Measurements from ENCODE around the gene CASP10.

The CASP10 gene

DNA sequence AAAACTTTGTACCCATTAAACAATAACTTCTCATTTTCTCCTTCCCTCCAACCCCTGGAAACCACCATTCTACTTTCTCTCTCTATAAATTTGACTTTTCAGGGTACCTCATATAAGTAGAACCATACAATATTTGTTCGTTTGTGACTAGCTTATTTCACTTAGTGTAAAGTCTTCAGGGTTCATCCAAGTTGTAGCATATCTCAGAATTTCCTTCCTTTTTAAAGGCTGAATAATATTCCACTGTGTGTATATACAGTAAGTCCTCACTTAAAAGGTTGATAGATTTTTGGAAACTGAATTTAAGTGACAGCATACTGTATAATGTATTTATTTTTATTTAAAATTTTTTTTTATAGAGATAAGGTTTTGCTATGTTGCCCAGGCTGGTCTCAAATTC is 13.9 kb downstream of the CASP10 start:
- no peak for DNase-seq

DNA sequence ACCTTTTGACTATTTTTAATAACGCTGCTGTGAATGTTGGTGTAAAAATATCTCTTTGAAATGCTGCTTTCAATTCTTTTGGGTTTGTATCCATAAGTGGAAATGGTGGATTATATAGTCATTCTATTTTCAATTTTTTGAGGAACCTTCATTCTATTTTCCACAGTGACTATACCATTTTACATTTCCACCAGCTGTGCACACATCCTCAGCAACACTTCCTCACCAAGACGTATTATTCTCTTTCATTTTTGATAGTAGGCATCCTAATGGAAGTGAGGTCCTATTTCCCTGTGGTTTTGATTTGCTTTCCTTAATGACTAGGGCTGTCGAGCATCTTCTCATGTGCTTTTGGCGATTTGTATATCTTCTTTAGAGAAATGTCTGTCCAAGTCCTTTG is 14.8 kb downstream of the CASP10 start:
- DNase-seq, result no peak

DNA sequence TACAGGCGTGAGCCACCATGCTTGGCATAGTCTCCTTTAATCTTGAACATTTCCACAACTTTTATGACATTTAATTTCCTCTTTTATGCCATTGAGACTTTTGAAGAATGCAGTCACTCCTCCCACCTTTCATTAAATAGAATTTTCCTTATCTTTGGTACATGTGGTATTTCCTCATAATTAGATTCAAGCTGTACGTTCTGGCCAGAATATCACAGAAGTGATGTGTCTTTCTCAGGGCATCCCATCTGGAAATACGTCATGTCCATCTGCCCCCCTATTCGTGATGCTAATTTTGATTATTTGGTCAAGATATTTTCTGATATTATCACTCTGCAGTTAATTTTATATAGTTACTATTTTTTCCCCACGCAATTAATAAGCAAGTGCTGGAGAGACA is 16.9 kb downstream of the CASP10 start:
- no peak for DNase-seq

DNA sequence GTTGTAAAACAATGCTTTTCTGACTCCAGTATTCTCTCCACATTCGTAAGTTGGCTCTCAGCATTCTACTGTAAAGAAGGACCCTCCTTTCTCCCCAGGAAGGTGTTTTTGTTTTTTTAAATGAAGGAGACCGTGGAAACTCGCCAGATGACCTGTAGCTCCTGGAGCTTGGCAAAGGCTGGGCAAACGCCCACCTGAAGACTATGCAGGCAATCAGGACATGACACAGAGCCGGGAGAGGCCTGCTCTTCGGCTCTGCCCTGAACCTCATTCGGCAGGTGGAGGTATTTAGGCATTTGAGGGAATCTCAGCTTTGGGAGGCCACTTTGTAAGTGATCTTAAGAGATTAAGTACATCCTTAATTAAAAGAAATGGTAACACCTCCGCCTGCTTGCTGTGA is 17.4 kb downstream of the CASP10 start:
- no peak for DNase-seq

GRCh38 chr2:201201371-201201770 is 18.4 kb downstream of the CASP10 start:
- DNase-seq, result no peak

- DNase-seq, result no peak
Measured at GRCh38 chr2:201203916-201204654, 21.1 kb downstream of the CASP10 start.

DNA sequence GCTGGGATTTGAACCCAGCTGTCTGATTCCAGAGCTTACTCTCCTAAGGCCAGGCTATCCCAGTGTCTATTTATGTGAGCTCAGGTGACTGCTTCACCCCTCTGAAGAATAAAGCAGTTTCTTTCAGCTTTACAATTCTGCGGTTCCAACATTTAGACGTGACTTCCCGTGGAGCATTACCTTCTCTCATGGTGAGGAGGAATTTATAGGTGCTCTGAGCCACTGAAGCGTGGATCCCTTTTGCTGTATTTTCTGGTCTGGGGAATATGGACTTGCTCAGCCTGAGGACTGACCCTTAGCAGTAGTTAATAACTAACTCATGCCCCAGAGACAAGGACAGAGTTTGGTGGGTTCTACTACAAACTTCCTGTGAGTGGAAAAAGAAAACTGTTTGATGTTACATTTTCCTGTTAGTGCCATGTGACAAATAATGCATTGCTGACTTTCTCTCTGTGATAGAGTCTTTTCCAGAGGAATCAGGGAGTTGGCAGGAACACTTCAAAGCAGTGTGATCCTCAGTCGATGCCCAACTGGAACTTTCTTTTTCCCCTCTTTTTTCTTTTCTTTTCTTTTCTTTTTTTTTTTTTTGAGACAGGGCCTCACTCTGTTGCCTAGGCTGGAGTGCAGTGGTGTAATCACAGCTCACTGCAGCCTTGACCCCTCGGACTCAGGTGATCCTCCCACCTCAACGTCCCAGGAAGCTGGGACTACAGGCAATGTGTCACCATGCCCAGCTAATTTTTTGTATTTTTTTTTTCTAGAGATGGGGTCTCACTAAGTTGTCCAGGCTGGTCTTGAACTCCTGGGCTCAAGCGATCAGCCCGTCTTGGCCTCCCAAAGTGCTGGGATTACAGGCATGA is 21.9 kb downstream of the CASP10 start:
- DNase-seq, result no peak

DNA sequence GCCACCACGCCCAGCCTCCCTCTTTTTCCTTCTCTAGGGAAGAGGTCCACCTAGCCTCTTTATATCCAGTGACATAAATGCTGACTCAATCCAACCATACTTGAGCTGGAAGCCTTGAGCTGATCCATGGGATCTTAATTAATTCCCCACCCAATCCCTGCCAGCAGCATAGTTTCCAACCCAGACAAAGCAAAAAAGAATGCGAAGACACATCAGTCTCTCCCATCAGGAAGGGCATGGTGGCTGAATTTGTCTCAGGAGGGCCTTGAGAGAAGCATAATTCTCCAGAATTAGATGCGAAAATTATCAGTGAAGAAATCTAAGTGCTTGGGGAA is 22.5 kb downstream of the CASP10 start:
- DNase-seq, result no peak

DNA sequence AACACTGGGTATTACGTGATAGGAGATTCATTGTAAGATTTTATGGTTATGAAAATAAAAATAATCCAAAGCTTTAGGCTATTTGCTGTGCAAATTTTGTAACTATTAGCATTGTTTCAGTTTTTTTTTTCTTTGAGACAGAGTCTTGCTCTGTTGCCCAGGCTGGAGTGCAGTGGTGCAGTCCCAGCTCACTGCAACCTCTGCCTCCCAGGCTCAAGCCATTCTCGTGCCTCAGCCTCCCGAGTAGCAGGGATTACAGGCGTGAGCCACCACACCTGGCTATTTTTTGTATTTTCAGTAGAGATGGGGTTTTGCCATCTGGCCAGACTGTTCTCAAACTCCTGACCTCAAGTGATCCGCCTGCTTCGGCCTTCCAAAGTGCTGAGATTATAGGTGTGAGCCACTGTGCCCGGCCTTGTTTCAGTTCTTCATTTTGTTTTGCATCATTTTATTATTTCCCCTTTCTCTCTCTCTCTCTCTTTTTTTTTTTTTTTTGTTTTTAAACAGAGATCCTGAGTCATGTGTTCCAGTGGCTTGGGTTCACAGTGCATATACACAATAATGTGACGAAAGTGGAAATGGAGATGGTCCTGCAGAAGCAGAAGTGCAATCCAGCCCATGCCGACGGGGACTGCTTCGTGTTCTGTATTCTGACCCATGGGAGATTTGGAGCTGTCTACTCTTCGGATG is 25.8 kb downstream of the CASP10 start:
- DNase-seq, result peak in 3 of 14 donors; percentile 13 to 34 (median 21)

DNA sequence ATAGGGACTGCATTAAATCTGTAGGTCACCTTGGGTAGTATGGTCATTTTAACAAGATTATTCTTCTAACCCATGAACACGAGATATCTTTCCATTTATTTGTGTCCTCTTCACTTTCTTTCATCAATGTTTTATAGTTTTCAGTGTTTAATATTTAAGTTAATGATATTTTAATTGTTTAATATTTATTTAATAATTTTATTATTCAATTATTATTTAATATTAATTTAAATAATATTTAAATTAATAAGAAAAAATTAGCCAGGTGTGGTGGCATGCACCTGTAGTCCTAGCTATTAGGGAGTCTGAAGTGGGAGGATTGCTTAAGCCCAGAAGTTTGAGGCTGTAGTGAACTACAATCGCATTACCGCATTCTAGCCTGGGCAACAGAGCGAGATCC is 33.0 kb downstream of the CASP10 start:
- DNase-seq, result no peak

GRCh38 chr2:201216918-201217317 is 34.0 kb downstream of the CASP10 start:
- DNase-seq, result no peak

GRCh38 chr2:201218780-201219179 is 35.8 kb downstream of the CASP10 start:
- no peak for DNase-seq

DNA sequence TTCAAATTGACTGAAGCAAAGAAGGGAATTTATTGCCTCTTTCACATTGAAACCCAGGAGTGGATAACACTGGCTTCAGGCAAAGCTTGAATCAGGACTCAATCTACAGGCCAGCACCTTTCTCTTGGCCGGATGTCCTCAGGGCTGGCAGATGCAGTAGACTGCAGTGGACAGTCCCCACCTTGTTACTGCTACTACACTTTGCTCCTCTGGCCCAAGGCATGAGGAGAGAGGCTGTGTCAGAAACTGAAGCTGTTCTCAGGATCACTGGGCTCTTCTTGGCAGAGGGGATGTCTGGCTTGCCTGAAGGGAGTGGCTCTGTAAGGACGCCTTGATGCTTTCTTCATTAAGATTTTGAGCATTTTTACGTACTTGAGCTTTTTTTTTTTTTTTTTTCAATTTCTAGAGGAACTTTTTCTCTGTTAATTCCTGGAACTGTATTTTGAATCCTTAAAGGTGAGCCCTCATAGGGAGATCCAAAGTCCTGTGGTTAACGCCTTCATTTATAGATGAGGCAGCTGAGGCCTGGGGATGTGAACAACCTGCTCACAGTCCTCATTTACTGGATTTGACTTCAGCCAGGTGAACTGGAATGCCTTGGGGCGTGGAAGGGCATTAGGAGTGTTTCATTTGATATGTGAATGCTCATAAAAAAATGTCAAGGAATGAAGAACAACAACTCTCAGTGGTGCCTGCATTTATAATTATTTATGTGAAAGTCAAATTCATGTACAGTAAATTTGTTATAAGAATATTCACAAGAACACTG is 36.6 kb downstream of the CASP10 start:
- no peak for DNase-seq

GRCh38 chr2:201220102-201220570 is 37.2 kb downstream of the CASP10 start:
- peak in 1 of 14 donors; percentile 4 for DNase-seq

DNA sequence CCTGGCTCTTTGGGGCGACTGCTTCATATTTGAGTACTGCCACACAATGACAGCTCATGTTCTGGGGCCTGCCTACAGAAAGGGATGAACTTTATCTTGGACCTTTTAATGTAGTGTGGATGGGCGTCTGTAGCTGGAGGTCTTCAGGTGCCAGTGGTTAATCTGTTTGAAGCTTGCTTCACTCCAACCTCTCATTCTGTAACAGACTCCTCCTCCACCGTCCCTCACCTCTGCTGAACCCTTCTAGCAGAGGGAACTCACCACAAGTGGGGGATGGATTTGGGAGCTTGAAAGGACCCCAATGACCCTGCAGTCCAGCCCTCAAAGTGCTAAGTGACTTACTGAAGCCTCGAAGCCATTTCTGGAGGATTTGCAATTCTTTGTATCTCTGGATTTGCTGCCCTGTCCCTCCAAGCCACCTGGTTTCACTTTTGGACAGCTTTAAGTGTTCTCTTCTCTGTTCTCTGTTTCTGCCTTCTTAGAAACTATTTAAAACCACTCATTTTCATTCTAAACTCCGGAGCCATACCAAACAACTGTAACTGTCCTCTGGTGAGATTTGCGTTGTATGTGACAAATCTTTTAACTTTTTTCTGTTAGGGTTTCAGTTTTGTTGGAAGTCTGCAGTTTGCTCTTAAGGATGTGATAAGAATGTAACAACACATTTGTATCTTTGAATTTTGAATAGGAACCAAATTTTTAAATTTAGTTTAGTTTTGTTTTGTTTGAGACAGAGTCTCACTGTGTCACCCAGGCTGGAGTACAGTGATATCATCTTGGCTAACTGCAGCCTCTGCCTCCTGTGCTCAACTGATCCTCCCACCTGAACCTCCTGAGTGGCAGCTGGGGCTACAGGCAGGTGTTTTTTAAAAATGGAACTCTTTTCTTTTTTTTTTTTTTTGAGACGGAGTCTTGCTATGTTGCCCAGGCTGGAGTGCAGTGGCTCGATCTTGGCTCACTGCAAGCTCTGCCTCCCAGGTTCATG is 40.4 kb downstream of the CASP10 start:
- DNase-seq, result no peak

DNA sequence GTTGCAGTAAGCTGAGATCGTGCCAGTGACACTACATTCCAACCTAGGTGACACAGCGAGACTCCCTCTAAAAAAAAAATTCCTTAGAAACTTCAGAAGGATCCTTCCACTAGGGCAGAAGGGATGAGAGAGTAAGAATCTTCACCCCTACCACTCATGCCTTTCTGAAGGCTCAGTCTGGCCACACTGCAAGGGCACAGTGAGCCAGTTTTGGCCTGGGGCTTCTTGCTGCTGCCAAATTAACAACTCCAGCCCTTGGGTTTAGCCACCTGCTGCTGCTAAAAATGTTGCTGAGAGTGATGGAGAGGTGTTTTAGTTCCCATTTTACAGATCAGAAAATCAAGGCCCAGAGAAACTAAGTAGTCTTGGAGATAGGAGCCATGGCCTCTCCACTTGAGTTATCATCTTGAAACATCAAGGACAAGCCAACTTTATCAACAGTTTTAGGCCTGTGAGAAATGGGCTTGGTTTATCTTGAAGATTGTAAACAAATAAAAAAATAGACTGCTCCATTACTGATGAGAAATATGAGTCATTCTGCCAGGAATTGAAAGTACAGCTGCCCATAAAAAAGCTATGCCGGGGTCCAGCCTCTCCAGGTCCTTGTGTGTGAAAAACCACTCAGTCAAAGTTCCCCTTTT is 45.5 kb downstream of the CASP10 start:
- DNase-seq, result no peak

- DNase-seq, result no peak
Measured at GRCh38 chr2:201228912-201229290, 46.0 kb downstream of the CASP10 start.

DNA sequence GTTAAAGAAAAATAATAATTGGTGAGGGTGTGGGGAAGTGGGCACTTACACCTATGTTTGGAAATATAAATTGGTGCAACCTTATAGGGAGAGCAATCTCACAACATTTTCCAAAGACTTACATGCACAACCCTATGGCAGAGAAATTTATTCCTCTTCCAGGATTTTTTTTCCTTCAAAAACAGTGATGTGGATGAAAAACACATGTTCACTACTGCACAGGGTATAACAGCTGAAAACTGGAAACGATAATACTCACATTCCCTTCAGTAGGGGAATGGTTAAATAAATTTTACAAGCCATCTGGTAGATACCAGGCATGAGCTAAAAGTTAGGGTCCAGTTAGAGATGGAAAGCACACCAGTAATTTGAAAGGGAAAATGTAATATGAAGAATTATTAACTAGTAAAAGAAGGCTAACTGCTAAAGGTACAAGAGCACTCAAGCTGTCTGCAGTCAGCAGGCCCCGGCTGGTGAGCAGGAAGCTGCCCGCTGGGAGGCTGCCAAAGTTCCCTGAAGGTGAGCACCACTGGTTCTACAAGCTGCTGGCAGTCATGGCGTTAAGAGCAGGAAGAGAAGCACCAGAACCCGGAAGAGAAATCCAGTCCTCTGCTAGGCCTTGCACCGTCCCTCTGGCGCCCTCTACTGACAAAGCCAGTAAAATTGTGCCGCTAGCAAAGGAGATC is 49.0 kb downstream of the CASP10 start:
- DNase-seq, result peak in 10 of 14 donors; percentile 13 to 62 (median 46)

GRCh38 chr2:201232467-201232815 is 49.5 kb downstream of the CASP10 start:
- DNase-seq, result no peak

- peak in 1 of 14 donors; percentile 42 for DNase-seq
Measured at GRCh38 chr2:201233192-201233811, 50.4 kb downstream of the CASP10 start.

Measured in C1 segment of cervical spinal cord (tissue), 14 donors.